Activated CD8-positive, alpha-beta memory T cell treated with anti-CD3 and anti-CD28 coated beads, Interleukin-2, amount 10 ng/mL, durations not matched to agents 7 days and 5 days (primary cell): ENCODE results near the gene GPT2. TPM values are rescaled to one million over a fixed set of nuclear protein-coding genes. Genes with fewer than 3 reads are reported as not detected.

Experiments
- ATAC-seq: fragments of 150-1000 bp; cut with Tn5 transposase; one replicate; pipeline ENCODE4 v1.10.0; 2021; ENCODE audit warnings: moderate library complexity
- CTCF ChIA-PET: fragments of 350-600 bp; sonication (Branson Sonifier 250); formaldehyde crosslinking; loops from one replicate; lab custom pipeline; 2021; ENCODE audit warnings: antibody characterized with exemption; lab: Charles Lee
- DNase-seq: peaks from one replicate; pipeline ENCODE4 v3.0.0-alpha.2; 2020
- H3K27ac Mint-ChIP-seq: one replicate; pipeline ENCODE4 v1.8.0; 2021; ENCODE audit warnings: mild to moderate bottlenecking, mixed read lengths
- H3K27me3 Mint-ChIP-seq: one replicate; pipeline ENCODE4 v1.8.0; 2021; ENCODE audit warnings: mixed read lengths
- H3K36me3 Mint-ChIP-seq: one replicate; pipeline ENCODE4 v1.8.0; 2021; ENCODE audit warnings: mild to moderate bottlenecking, mixed read lengths
- H3K4me1 Mint-ChIP-seq: one replicate; pipeline ENCODE4 v1.8.0; 2021; ENCODE audit warnings: mixed read lengths
- H3K4me3 Mint-ChIP-seq: one replicate; pipeline ENCODE4 v1.8.0; 2021; ENCODE audit warnings: mild to moderate bottlenecking, moderate library complexity, mixed read lengths
- H3K9me3 Mint-ChIP-seq: one replicate; pipeline ENCODE4 v1.8.0; 2022; ENCODE audit warnings: low read depth, mixed read lengths
- total RNA-seq, 2 experiments: library from RNA; stranded (reverse); gene quantifications; one replicate each; pipeline ENCODE4 v1.2.3, GENCODE V29; 2021

Gene GPT2
- total RNA-seq, 2 experiments from 2014 or later: 9.6 to 21.4 TPM

DNA sequence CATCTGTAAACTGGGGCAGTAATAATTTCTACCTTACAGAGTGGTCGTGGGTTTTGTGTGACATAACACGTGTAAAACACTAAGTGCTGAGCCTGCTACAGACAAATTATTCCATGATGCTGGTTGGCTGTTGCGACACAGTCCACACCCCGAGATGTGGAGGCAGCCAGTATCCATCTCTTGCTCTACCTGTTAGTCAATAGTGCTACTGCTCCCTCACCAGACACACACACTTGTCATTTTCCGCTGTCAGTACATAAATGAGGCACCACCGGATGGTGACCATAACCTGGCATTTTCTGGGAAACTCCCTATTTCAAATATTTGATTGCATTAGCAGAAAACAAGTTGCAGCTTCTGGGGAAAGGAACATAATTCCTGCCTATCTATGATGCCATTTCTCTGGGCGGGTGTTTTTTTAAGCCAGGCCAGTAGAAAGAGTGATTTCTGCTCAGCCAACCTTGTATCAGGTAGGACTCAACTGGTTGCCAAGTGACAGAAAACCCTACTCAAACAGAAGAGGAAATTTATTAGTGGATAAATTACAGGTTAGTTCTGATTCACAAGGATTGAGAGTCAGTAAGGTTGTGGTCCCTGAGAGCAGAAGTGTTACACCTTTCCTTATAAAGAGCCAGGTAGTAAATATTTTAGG lies 65.2 kb downstream of the GPT2 start:
- CTCF ChIA-PET: interaction anchor here (0.7 to 2.3 kb wide), 7 partner anchors 13 to 1216 kb away, joined by 3 to 14 read pairs (median 5); partner anchors contain the start of gene NETO2
- H3K27ac Mint-ChIP-seq: no peak overlapping the region
- no peaks in the 10 kb centered on the region for H3K9me3 Mint-ChIP-seq
- DNase-seq (peak; percentile 50), ATAC-seq (peak; percentile 69)
- H3K36me3 Mint-ChIP-seq: peaks cover 2% of the 10 kb centered on the region
- no peak overlapping the region for H3K4me3 Mint-ChIP-seq
- H3K27me3 Mint-ChIP-seq: no peaks in the 10 kb centered on the region
- peaks cover 16% of the 10 kb centered on the region for H3K4me1 Mint-ChIP-seq

DNA sequence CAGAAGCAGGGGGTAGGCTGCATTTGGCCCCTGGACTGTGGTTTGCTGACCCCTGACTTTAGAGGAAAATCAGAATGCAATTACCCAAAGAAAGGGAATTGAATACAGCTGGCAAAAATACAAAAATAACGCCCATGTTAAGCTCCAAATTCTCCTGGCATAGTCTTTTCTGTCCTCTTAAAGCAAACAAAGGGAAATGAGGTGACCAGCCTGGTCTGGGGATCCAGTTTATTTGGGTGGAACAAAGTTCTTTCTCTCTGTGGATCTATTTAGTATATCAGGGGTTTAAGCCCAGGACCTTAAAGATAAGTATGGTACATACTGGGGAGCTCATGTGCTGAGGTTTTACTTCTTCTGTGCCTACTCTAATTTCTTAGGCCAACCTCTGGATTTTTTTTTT lies 65.8 kb downstream of the GPT2 start:
- peaks cover 16% of the 10 kb centered on the region for H3K4me1 Mint-ChIP-seq
- DNase-seq (no peak), ATAC-seq (no peak)
- CTCF ChIA-PET: interaction anchor here (0.7 to 2.3 kb wide), 4 partner anchors 8 to 1214 kb away, joined by 3 to 5 read pairs (median 4); no protein-coding TSS in a partner anchor
- no peak overlapping the region for H3K4me3 Mint-ChIP-seq
- no peaks in the 10 kb centered on the region for H3K27me3 Mint-ChIP-seq
- H3K36me3 Mint-ChIP-seq: peaks cover 7% of the 10 kb centered on the region
- no peak overlapping the region for H3K27ac Mint-ChIP-seq
- H3K9me3 Mint-ChIP-seq: no peaks in the 10 kb centered on the region

GRCh38 chr16:46954562-46954961 lies 70.4 kb downstream of the GPT2 start:
- CTCF ChIA-PET: interaction anchor here (1.4 kb wide), 1 partner anchor 84 kb away, joined by 5 read pairs; no protein-coding TSS in a partner anchor
- Mint-ChIP-seq H3K4me1 (peaks cover 8% of the 10 kb centered on the region), H3K27ac (no peak overlapping the region), H3K36me3 (peaks cover 31% of the 10 kb centered on the region), H3K9me3 (no peaks in the 10 kb centered on the region), H3K27me3 (no peaks in the 10 kb centered on the region), H3K4me3 (no peak overlapping the region)
- no peak for DNase-seq
- ATAC-seq: no peak

DNA sequence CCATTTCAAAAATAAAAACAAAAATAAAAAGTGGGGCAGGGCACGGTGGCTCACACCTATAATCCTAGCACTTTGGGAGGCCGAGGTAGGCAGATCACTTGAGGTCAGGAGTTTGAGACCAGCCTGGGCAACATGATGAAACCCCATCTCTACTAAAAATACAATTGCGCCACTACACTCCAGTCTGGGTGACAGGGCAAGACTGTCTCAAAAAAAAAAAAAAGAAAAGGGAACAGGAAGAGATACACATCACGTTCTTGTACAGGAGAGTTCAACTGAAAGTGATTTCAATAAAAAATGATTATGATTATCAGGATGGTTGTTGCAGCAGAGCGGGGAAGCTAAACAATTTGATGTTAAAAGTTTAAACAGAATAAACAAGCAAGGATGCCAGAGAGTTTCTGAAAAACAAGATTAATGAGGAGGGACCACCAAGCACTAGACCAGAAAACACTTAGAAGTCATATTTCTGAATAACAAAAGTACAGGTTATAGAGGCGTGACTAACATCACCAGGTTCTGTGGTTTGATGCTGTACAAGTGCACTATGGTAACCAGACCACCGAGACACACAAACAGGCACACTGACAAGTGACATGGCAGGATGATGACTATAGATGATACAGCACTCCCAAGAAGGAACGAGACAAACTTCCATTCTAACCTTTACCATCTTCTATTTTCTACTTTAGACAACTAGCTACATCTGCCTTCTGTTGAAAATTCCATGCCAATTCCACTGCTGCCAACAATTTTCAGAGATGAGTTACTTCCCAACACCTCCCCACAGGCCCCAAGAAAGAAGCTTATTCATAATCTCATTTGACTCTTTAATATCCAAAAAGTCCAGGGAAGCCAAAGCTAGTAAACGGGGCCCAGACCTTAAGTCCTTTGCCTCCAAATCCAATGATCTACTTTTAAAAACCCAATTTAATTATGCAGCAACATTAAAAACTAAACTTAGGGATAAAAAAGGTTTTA lies 77.5 kb downstream of the GPT2 start:
- Mint-ChIP-seq H3K27ac (peak overlapping the region; percentile 86), H3K27me3 (no peaks in the 10 kb centered on the region), H3K9me3 (no peaks in the 10 kb centered on the region), H3K4me1 (peaks cover 35% of the 10 kb centered on the region), H3K4me3 (no peak overlapping the region), H3K36me3 (peaks cover 60% of the 10 kb centered on the region)
- DNase-seq: peak; percentile 77
- CTCF ChIA-PET: interaction anchor here (1.0 to 2.7 kb wide), 6 partner anchors 11 to 182 kb away, joined by 3 to 18 read pairs (median 3); partner anchors contain the start of genes DNAJA2 and NETO2
- peak; percentile 98 for ATAC-seq

DNA sequence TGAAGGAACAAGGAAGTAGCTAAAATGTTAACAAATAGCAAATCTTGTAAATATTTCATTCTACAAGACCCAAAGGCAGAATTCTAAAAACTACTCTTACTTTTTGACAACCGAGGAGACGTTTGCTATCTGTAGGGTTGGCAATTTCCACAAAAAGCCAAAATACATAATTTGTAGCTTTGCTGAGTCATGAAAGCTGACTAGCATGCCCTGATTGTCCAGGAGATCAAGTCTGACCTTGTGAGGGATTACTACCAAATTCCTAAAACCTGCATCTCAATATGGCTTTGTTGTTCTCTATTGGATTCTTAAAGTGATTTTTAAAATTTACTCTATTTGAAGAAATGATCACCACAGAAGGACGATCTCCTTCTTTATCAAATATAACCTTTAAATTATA lies 78.5 kb downstream of the GPT2 start:
- Mint-ChIP-seq H3K36me3 (peaks cover 62% of the 10 kb centered on the region), H3K4me3 (no peak overlapping the region), H3K4me1 (peaks cover 31% of the 10 kb centered on the region), H3K27me3 (no peaks in the 10 kb centered on the region), H3K9me3 (no peaks in the 10 kb centered on the region), H3K27ac (peak overlapping the region; percentile 86)
- no peak for ATAC-seq
- no peak for DNase-seq
- CTCF ChIA-PET: interaction anchor here (1.0 to 2.7 kb wide), 6 partner anchors 10 to 179 kb away, joined by 3 to 18 read pairs (median 5); partner anchors contain the start of gene DNAJA2

GRCh38 chr16:46968063-46968435 lies 83.9 kb downstream of the GPT2 start:
- DNase-seq: no peak
- CTCF ChIA-PET: no interaction called here

DNA sequence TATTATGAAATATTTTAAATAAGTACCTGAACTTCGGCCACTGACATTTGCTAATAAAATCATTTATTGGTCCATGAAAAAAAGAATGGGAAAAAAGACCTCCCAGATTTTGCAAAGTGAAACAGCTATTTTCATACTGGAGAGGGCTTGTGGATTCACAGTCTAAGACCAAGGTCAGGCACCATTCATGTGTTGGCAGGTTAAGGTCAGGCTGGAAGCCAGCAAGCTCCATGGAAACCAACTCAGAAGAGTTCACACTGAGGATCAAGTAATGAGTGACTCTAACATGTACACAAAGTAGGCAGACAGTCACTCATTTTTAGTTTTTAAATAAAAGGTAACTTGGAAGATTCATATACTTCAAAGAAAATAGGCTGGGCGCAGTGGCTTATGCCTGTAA lies 85.9 kb downstream of the GPT2 start:
- peaks cover 41% of the 10 kb centered on the region for H3K36me3 Mint-ChIP-seq

More at GRCh38 chr16:46968063-46968435, 83.9 kb downstream of the GPT2 start:
- Mint-ChIP-seq H3K9me3 (no peaks in the 10 kb centered on the region), H3K27ac (no peak overlapping the region), H3K4me3 (no peak overlapping the region), H3K4me1 (peaks cover 33% of the 10 kb centered on the region), H3K36me3 (peaks cover 57% of the 10 kb centered on the region), H3K27me3 (no peaks in the 10 kb centered on the region)
- no peak for ATAC-seq

GRCh38 chr16:46971271-46971670 lies 87.1 kb downstream of the GPT2 start:
- CTCF ChIA-PET: interaction anchor here (1.6 to 5.2 kb wide), 3 partner anchors 9 to 66 kb away, joined by 5 to 26 read pairs (median 18); no protein-coding TSS in a partner anchor
- no peak for DNase-seq
- H3K9me3 Mint-ChIP-seq: no peaks in the 10 kb centered on the region
- peak overlapping the region; percentile 8 for H3K4me3 Mint-ChIP-seq
- H3K27ac Mint-ChIP-seq: peak overlapping the region; percentile 20
- no peaks in the 10 kb centered on the region for H3K27me3 Mint-ChIP-seq
- H3K4me1 Mint-ChIP-seq: peaks cover 42% of the 10 kb centered on the region
- no peak for ATAC-seq
- peaks cover 37% of the 10 kb centered on the region for H3K36me3 Mint-ChIP-seq

More for the DNA sequence above, 85.9 kb downstream of the GPT2 start:
- peaks cover 34% of the 10 kb centered on the region for H3K4me1 Mint-ChIP-seq
- DNase-seq (no peak), ATAC-seq (no peak)
- CTCF ChIA-PET: interaction anchor here (0.6 to 0.7 kb wide), 2 partner anchors 13 to 14 kb away, joined by 3 read pairs; no protein-coding TSS in a partner anchor
- no peaks in the 10 kb centered on the region for H3K27me3 Mint-ChIP-seq
- H3K4me3 Mint-ChIP-seq: no peak overlapping the region
- H3K27ac Mint-ChIP-seq: no peak overlapping the region
- no peaks in the 10 kb centered on the region for H3K9me3 Mint-ChIP-seq

GRCh38 chr16:46972429-46973206 lies 88.5 kb downstream of the GPT2 start:
- ATAC-seq (peak; percentile 63), DNase-seq (peak; percentile 70)
- Mint-ChIP-seq H3K27me3 (no peaks in the 10 kb centered on the region), H3K4me3 (peak overlapping the region; percentile 87), H3K36me3 (peaks cover 29% of the 10 kb centered on the region), H3K27ac (peak overlapping the region; percentile 93), H3K4me1 (peaks cover 49% of the 10 kb centered on the region), H3K9me3 (no peaks in the 10 kb centered on the region)
- CTCF ChIA-PET: interaction anchor here (1.0 to 5.2 kb wide), 6 partner anchors 10 to 488 kb away, joined by 3 to 26 read pairs (median 10); partner anchors contain the start of genes ITFG1, NETO2 and PHKB

- Mint-ChIP-seq H3K9me3 (no peaks in the 10 kb centered on the region), H3K36me3 (peaks cover 22% of the 10 kb centered on the region), H3K27me3 (no peaks in the 10 kb centered on the region), H3K4me1 (peaks cover 49% of the 10 kb centered on the region), H3K27ac (peak within 1 kb of the TSS; percentile 98), H3K4me3 (peak within 1 kb of the TSS; percentile 91)
- DNase-seq (peak; percentile 93), ATAC-seq (peak; percentile 93)
- CTCF ChIA-PET: interaction anchor here (1.0 to 5.2 kb wide), 12 partner anchors 10 to 488 kb away, joined by 3 to 26 read pairs (median 5); partner anchors contain the start of genes ITFG1, NETO2 and PHKB
These were observed 89.2 kb downstream of the GPT2 start, which contains the start of gene DNAJA2 for GRCh38 chr16:46973207-46973995. TSS of gene DNAJA2 (minus strand) at chr16:46973674. CDS start at chr16:46973572, 102 bp downstream.

GRCh38 chr16:46973996-46974324 lies 89.8 kb downstream of the GPT2 start:
- CTCF ChIA-PET: interaction anchor here (1.0 to 5.2 kb wide), 12 partner anchors 10 to 169 kb away, joined by 3 to 26 read pairs (median 5); partner anchors contain the start of gene NETO2
- Mint-ChIP-seq H3K4me3 (peak overlapping the region; percentile 91), H3K9me3 (no peaks in the 10 kb centered on the region), H3K27me3 (no peaks in the 10 kb centered on the region), H3K27ac (peak overlapping the region; percentile 98), H3K36me3 (peaks cover 18% of the 10 kb centered on the region), H3K4me1 (peaks cover 46% of the 10 kb centered on the region)
- DNase-seq: no peak
- ATAC-seq: no peak
